ENCODE measurements around the gene GDI1.

GDI1 gene

DNA sequence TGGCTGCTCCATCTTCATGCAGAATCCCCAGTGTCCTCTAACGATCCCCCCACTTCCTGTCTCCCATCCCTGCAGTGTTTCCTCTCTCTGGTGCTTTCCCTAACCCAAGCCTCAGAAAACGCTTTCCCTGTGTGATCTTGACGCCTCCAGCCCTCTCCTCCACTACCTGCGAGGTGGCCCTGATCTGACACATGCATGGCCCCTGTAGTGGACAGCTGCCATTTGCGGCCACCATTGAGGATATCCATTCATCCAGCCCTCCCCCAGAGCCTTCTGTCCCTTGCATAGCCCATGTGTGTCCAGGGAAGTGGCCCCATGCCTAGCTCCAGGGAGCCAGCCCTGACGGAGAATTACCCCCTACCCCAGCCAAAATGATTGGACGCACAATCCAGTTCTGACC is 46.4 kb downstream of the GDI1 start:
- DNase-seq: no peak

DNA sequence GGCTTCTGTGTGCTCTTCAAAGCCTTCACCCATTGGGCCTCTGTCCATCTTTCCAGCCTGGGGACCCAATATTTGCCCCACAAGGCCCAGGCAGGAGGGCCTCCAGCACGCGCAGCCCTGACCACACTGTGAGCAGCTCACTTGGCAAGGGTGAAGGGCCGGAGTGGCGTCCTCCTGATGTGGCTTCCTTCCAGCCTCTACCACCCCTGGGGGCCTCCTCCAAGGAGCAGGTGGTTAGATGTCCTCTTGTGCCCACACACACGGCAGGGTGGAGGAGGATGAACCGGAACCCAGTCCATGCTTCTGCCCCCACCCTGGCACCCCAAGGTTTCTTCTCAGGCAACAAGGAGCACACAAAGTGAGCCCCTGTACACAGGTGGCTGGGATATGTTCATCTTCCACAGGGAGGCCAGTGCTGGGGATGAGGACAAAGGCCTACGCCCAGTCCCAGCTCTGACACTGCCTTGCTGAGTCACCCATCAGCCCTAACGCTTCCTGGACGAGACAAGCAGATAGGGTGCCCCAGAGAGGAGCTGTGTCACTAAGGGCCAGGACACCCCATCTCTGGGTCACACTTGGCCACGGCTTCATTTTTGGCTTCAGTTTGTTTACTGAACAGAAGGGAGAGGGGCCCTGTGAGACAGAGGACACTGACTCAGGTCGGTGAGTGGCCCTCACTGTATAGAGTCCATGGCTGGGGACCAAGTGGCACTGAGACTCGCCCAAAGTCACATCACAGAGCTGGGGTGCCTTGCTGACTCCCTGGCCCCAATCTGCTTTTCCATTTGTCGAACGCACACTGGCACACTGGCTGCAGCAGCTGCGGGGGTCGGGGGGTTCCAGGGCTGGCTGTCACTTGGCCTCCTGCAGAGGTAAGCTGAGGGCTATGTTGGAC is 47.5 kb downstream of the GDI1 start:
- peak; percentile 81 for DNase-seq

DNA sequence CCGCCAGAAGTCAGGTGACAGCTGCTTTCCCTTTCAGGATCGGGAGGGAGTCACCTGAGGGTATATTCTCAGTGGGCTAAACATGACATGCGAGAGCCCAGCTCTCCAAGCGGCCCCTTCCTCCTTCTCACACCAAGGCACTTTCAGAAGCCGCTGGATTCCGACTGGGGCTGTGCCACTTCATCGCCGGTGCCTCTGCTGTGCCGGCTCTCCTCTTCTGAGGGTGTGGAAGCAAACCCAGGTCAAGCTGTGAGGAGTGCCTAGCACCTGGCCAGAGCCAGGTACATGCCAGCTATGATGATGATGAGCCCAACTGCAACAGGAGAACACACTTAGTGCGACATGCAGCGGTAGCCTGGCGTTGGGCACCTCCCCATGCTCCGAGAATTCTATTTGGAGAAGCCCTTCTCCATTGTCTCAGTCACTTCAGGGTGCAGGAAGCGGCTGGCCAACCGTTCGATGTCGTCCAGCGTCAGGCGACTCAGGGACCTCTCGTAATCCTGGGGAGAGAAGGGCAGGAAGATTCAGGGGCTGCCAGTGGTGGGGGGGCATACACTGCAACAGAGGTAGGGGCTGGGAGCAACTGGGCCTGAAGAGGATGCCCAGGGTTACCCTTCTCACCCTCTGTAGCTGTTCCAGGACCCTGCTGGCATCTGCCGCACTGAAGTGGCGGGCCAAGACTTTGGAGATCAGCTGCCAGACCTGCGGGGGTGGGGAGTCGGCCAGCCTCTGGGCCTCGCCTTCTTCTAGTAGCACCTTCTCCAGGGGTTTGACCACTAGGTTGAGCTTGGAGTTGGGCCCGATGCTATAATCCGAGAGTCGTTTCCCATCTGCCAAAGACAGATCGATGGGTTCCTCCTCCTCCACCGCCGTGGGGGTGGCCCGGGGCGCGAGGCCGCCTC is 48.4 kb downstream of the GDI1 start:
- DNase-seq: no peak

DNA sequence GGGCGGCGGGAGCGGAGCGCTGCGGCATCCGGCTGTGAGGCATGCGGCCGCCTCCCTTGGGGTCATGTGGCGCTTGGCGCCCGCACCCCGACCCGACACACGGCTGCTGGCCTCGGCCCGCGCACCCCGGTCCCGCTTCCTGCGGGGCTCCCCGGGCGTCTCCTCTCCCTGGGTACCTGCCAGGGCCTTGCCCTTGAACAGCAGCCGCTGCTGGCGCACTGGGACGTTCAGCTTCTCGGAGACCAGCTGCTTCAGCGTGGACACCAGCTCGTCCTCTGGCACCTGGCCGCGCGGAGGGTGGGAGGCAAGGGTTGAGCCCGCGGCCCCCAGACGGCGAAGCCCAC is 49.1 kb downstream of the GDI1 start:
- no peak for DNase-seq

DNA sequence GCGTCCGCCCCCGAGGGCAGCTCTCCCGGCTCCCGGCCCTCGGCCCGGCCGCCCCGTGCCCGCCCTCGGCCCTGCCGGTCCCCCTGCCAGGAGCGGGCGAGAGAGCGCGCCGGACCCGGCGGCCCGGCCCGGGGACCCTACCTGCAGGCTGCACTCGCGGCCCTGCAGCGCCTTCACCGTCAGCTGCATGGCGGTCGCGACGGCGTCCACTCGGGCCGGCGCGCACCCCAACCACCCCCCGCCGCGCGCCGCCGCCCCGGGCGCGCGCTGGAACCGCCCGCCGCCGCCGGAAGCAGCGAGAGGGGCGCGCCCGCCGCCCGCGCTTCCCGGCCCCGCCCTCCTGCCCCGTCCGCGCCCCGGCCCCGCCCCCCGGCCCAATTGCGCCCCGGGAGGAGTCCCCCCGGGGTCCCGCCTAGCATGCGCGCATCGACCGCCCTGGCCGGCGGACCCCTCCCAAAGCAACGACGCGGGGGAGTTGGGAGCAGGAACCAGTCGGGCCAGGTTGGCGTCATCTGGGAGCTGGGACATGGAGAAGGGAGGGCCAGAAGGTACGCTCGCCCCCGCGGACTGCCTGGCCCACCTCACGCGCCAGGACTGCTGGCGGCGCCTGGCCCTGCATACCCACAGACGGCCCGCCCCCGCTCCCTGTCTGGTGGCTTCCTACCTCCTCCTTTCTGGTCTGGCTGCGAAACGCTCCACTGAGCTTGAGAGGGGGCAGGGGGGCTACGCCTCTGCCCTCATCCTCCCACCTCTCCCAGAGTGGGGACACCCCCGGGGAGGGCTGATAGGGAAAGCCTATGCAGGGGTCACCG is 49.6 kb downstream of the GDI1 start, which contains the start of gene UBL4A:
Gene UBL4A (minus strand): TSS at position 220 of the 812 bp plus-strand sequence. CDS start 31 bp downstream, at position 189.
- DNase-seq: peak; percentile 72

DNA sequence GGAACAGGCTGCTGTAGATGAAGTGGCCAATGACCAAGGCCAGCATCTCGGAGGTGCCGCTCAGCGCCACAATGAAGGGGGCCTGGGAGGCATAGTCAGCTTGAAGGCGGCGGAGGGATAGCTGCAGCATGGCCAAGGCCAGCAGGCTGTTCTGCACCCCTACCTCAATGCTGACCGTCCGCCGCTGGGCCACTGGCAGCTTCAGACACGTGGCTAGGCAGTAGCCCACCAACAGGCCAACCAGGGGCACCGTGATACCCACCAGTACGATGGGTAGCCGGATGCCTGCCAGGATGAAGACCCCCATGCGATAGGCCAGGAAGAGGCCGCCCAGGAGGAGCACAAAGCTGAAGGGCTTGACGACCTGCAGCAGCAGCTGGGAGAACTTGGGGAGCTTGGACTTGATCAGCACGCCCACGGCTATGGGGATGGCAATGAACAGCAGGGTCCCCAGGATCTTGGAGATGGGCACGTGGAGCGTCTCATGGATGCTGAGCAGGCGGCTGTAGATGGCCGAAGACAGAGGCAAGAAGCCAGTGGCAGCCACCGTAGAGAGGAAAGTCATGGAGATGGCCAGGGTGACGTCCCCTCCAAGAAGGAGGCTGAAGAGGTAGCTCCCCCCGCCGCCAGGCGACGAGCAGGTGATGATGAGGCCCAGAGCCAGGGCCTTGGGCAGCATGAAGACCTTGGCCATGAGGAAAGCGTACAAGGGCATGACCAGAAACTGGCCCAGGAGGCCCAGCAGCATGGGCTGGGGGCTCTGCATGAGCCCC is 50.8 kb downstream of the GDI1 start:
- DNase-seq: no peak

DNA sequence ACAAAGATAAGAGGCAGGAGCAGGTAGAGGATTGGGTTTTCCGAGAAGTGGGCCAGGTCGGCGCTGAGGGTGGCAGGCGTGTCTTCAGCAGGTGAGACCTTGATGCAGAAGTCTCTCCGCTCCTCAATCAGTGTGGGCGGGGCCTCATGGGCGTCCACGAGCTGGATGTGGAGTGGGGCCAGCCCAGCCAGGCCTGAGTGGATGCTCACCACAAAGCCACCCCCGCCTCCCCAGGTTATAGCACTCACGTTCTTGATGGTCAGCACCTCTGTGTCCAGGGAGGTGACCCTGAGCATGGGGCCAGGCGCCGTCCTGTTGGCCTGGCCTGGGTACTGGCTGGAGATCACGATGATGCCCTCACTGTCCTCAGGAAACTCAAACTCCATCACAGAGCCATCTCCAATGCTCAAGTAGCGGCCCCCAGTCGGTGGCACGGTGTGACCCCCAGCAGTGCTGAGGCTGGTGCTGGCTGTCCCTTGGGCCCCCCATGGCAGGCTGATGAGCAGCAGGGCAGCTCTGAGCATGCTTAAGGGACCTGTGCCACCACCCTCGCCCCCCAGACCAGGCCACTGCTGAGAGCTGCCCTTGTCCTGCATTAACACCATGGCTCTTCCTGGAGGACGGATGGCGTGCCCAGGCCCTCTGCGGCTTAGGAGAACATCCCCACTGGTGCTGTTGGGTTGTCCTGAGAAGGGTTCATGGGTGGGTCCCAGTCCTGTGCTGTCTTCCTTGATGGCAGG is 51.6 kb downstream of the GDI1 start:
- DNase-seq: no peak

DNA sequence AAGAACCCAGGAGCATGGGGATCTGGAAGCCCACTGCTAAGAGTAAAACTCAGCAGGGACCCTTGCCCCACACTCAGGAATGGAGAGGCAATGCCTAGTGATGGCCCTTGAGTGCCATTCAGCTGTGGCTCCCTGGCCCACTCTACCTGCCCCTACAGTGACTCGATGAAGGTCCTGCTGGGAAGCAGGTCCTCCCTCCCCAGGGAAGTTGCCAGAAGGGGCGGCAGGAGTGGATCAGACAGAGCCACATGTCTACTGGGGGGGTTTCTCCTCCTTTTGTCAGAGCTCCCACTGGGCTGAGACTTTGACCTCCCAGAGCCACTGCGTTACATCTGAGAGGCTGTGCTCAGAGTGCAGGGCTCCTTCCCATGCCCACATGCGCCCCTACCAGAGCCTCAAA is 52.2 kb downstream of the GDI1 start:
- DNase-seq: no peak

DNA sequence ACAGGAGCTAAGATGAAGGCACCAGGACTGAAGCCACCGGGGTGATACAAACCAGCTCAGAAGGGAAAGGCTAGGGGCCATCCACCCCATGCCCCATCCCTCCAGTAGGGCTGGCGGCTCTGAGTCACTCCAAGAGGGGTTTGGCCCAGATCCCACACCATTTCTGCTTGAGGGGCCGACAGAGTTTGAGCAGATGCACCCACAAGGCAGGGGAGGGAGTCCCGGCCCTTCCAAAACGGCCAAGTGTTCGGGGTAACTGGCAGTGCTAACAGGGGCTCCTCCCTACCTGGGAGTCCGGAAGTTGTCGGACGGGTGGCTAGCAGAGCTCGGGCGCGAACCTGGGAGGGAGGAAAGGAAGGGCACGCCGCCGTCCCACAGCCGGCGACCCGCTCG is 53.1 kb downstream of the GDI1 start:
- peak; percentile 51 for DNase-seq

DNA sequence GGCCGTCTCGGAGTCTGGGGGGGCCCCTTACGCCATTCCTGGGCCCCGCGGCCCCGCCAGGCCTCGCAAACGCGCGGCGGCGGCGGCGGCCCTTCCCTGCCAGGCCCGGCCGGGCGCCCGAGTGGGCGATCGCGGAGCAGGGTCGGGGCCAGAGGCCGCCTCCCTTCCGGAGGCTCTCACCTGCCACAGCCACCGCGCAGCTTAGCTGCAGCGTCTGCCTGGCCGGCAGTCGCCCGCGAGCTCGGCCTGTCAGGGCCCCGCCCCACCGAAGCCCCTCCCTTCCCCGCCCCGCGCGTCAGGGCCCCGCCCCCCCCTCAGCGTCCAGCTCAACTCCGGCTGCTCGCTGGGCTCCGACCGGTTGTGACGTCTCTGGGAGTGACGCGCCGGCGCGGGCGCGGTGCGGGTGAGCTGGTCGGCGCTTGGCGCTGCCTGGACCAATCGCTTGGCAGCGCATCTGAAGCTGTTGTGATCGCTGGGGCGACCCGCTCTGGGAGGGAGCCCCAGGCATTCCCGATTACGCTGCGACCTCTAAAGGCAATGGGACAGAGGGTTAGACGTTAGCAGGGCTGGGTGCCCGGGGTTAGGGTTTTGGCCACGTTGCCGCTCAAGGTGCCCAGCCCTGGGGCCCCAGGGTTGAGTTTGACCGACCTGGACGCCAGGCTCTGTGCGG is 53.6 kb downstream of the GDI1 start, which contains the start of gene SLC10A3:
Gene SLC10A3 (minus strand): TSS at position 216 of the 670 bp plus-strand sequence. CDS start 1,689 bp downstream, outside the sequence.
- DNase-seq: peak; percentile 93

Data from hematopoietic multipotent progenitor cell treated with erythropoietin and hydrocortisone succinate and interleukin-3 and kit ligand, for 6 days (in vitro differentiated cells).